ENCODE data around the gene ASIC2.

DNA sequence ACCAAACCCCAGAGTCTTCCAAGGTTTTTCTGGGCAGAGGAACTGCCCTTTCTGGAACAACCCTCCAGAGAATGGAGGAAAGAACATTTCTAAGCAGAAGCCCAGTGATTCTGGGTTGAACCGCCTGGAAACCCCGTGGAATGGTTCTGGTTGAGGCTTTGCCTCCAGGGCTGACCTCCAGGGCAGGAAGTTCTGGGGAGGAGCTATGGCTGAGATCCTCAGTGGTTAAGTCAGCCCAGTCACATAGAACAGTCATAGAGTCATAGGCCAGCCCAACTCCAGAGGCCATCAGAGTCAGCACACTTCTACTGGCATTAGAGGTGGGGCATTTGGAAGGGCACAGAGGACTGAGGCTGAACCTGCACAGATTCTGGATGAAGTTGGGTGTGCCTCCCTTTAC lies 235.5 kb downstream of the ASIC2 start:
- TF ChIP-seq NCOA1 (IDR thresholded peaks at IDR 0.05; ENCODE audit: low read depth): no peak
- TF ChIP-seq CCAR2 (IDR thresholded peaks at IDR 0.05; ENCODE audit: low read depth, low read length): no peak
